HCT116 (cell line): ENCODE data around the gene PRKCH. TPM values are rescaled to one million over a fixed set of nuclear protein-coding genes. Genes with fewer than 3 reads are reported as not detected.

ENCODE experiments used
- ATAC-seq: fragments of 200-7000 bp; cut with Tn5 transposase; 2 replicates; pipeline ENCODE4 v1.9.1; 2020; ENCODE audit warnings: mild to moderate bottlenecking, moderate library complexity
- BruUV-seq: library from RNA; stranded (reverse); fragments of 400-500 nt; replicated peaks from 2 replicates; lab custom pipeline; 2021; lab: Mats Ljungman, UMichigan
- CTCF ChIA-PET: fragments of 300-600 bp; sonication (Branson Sonifier 250); formaldehyde crosslinking; loops from one replicate; lab custom pipeline; 2021; ENCODE audit warnings: antibody characterized with exemption; lab: Charles Lee
- POLR2A ChIA-PET: fragments of 300-600, 350-600 bp; sonication (Branson Sonifier 250); formaldehyde crosslinking; loops from one replicate; lab custom pipeline; 2021; ENCODE audit warnings: antibody characterized with exemption; lab: Charles Lee
- RAD21 ChIA-PET, 2 experiments: fragments of 300-600 bp; sonication (Branson Sonifier 250); formaldehyde crosslinking; loops; one replicate each; lab custom pipeline; 2023; ENCODE audit warnings: low total read pairs in 2 of 2; ENCODE audit not compliant: uncharacterized antibody in 2 of 2, unreplicated experiment in 2 of 2, low non-redundant PET in 1 of 2; lab: Charles Lee
- DNase-seq: peaks from one replicate; pipeline ENCODE4 v3.0.0-alpha.2; 2010; ENCODE audit warnings: low read depth, low spot score
- H2AFZ ChIP-seq: fragments of 200-600 bp; shearing (Covaris generic), sonication (generic); 2 replicates; pipeline ENCODE4 v1.6.1; 2017; ENCODE audit warnings: low read depth, mixed run types, mixed read lengths, antibody characterized with exemption, low read length; ENCODE audit not compliant: poor library complexity, severe bottlenecking
- H3K27ac ChIP-seq: 2 replicates; pipeline ENCODE4 v1.5.1; 2012; ENCODE audit warnings: low read depth, low read length
- H3K27me3 ChIP-seq: fragments of 200-600 bp; sonication (generic); 2 replicates; pipeline ENCODE4 v1.6.1; 2016; ENCODE audit warnings: mixed run types, low read length, mixed read lengths; ENCODE audit not compliant: insufficient read depth
- H3K36me3 ChIP-seq, 2 experiments: fragments of 200-500 bp in 1 of 2; fragments of 200-600 bp in 1 of 2; sonication (Bioruptor generic) in 1 of 2; sonication (generic) in 1 of 2; 2 replicates each; pipeline versions ENCODE4 v1.5.1 to v1.6.1; 2014 to 2016; ENCODE audit warnings: low read length in 2 of 2, inconsistent platforms in 1 of 2, mixed read lengths in 1 of 2, mixed run types in 1 of 2; ENCODE audit not compliant: insufficient read depth in 2 of 2, control insufficient read depth in 1 of 2
- H3K4me1 ChIP-seq, 2 experiments: fragments of 200-600 bp in 1 of 2; sonication (generic) in 1 of 2; 2 replicates each; pipeline versions ENCODE4 v1.5.1 to v1.6.1; 2012 to 2017; ENCODE audit warnings: low read length in 2 of 2, inconsistent platforms in 1 of 2, mild to moderate bottlenecking in 1 of 2, mixed read lengths in 1 of 2, mixed run types in 1 of 2, moderate library complexity in 1 of 2; ENCODE audit not compliant: insufficient read depth in 2 of 2, control insufficient read depth in 1 of 2
- H3K4me2 ChIP-seq: fragments of 200-600 bp; sonication (generic); 2 replicates; pipeline ENCODE4 v1.6.1; 2017; ENCODE audit warnings: mixed run types, low read length, mixed read lengths
- H3K4me3 ChIP-seq, 2 experiments: fragments of 200-600 bp in 1 of 2; sonication (generic) in 1 of 2; replicated peaks in 1 of 2; 2 replicates each; pipeline ENCODE4 v1.5.1; 2011 to 2016; ENCODE audit warnings: low read length in 2 of 2, control low read depth in 1 of 2, low read depth in 1 of 2, mild to moderate bottlenecking in 1 of 2, mixed read lengths in 1 of 2, mixed run types in 1 of 2
- H3K79me2 ChIP-seq: fragments of 200-600 bp; sonication (generic); 2 replicates; pipeline ENCODE4 v1.6.1; 2017; ENCODE audit warnings: mild to moderate bottlenecking, mixed run types, low read length, moderate library complexity, mixed read lengths; ENCODE audit not compliant: insufficient read depth
- H3K9ac ChIP-seq: fragments of 200-600 bp; sonication (generic); 2 replicates; pipeline ENCODE4 v1.6.1; 2016; ENCODE audit warnings: low read length, mixed read lengths
- H3K9me2 ChIP-seq: fragments of 200-600 bp; sonication (generic), shearing (Covaris generic); 2 replicates; pipeline ENCODE4 v1.6.1; 2017; ENCODE audit warnings: mixed run types, mild to moderate bottlenecking, moderate library complexity; ENCODE audit not compliant: insufficient read depth
- H3K9me3 ChIP-seq, 2 experiments: fragments of 200-500 bp in 1 of 2; fragments of 200-600 bp in 1 of 2; sonication (Bioruptor generic) in 1 of 2; sonication (generic) in 1 of 2; 2 replicates each; pipeline ENCODE4 v1.6.1; 2014 to 2017; ENCODE audit warnings: low read length in 2 of 2, mixed read lengths in 2 of 2, inconsistent platforms in 1 of 2, low read depth in 1 of 2, mild to moderate bottlenecking in 1 of 2, mixed run types in 1 of 2, moderate library complexity in 1 of 2; ENCODE audit not compliant: control insufficient read depth in 1 of 2, insufficient read depth in 1 of 2
- H4K20me1 ChIP-seq: fragments of 200-600 bp; sonication (generic), shearing (Covaris generic); 2 replicates; pipeline ENCODE4 v1.6.1; 2017; ENCODE audit warnings: mixed run types, mild to moderate bottlenecking, moderate library complexity; ENCODE audit not compliant: insufficient read depth
- CBX3 ChIP-seq: IDR thresholded peaks from 2 replicates; pipeline ENCODE4 v1.6.1; 2012; ENCODE audit warnings: low read depth
- EGR1 ChIP-seq: IDR thresholded peaks from 2 replicates; pipeline ENCODE4 v1.6.1; 2012; ENCODE audit warnings: low read depth
- EZH2phosphoT487 ChIP-seq: fragments of 200-600 bp; IDR thresholded peaks from 2 replicates; pipeline ENCODE4 v1.6.1; 2018; ENCODE audit warnings: antibody characterized with exemption, borderline replicate concordance
- POLR2A ChIP-seq: IDR thresholded peaks from 2 replicates; pipeline ENCODE4 v1.7.0; 2011; ENCODE audit warnings: borderline replicate concordance; ENCODE audit not compliant: insufficient read depth, insufficient read length; ENCODE audit errors: extremely low read depth
- SP1 ChIP-seq: IDR thresholded peaks from 2 replicates; pipeline ENCODE4 v1.6.1; 2012; ENCODE audit warnings: low read depth
- YY1 ChIP-seq: IDR thresholded peaks from 2 replicates; pipeline ENCODE4 v1.6.1; 2011; ENCODE audit warnings: low read length, low read depth, moderate library complexity, mild to moderate bottlenecking; ENCODE audit not compliant: insufficient replicate concordance; ENCODE audit errors: extremely low read depth
- ZBTB33 ChIP-seq: IDR thresholded peaks from 2 replicates; pipeline ENCODE4 v1.6.1; 2011; ENCODE audit warnings: mild to moderate bottlenecking, low read length, moderate library complexity; ENCODE audit not compliant: insufficient replicate concordance; ENCODE audit errors: extremely low read depth
- intact Hi-C: fragments of 100-400 bp; cut with micrococcal nuclease; formaldehyde crosslinking; loops from 2 replicates; pipeline ENCODE4 v1.10.0; 2022
- total RNA-seq: library from RNA; stranded (reverse); gene quantifications from one replicate; pipeline ENCODE4 v1.2.1, GENCODE V29; 2021; ENCODE audit not compliant: unreplicated experiment

The PRKCH gene
- total RNA-seq, 1 experiment from 2014 or later = 16.6 TPM

GRCh38 chr14:61542848-61543790 is 221.7 kb downstream of the PRKCH start:
- Histone ChIP-seq H3K4me1 (peaks cover 18 to 27% of the 10 kb centered on the region in 2 experiments), H3K27me3 (no peaks in the 10 kb centered on the region), H3K9me2 (no peaks in the 10 kb centered on the region), H4K20me1 (no peaks in the 10 kb centered on the region), H3K79me2 (no peaks in the 10 kb centered on the region), H3K9ac (no peak overlapping the region), H3K27ac (no peak overlapping the region), H3K36me3 (no peaks in the 10 kb centered on the region), H3K4me3 (no peak overlapping the region), H2AFZ (no peak overlapping the region), H3K9me3 (no peaks in the 10 kb centered on the region), H3K4me2 (no peak overlapping the region)
- ChIA-PET POLR2A (no interaction called here), CTCF (no interaction called here), RAD21 (no interaction called here)
- no peak for TF ChIP-seq YY1
- TF ChIP-seq EZH2phosphoT487 = no peak
- TF ChIP-seq CBX3 = no peak
- TF ChIP-seq EGR1 = no peak
- no peak for TF ChIP-seq SP1
- no peak for TF ChIP-seq ZBTB33
- TF ChIP-seq POLR2A = no peak
- no TSS peak for BruUV-seq
- no peak for ATAC-seq
- intact Hi-C loops = no loop called here
- no peak for DNase-seq
